ENCODE data around the gene CNTNAP2. TPM values are rescaled to one million over a fixed set of nuclear protein-coding genes. Genes with fewer than 3 reads are reported as not detected.

The CNTNAP2 gene
- total and polyA plus RNA-seq, 2 of the 4 experiments (the other 2 are of a cell fraction) = not detected

- H3K36me3 ChIP-seq (ENCODE audit: control insufficient read depth, insufficient read depth, low read length) = no peaks in the 10 kb centered on the region
- no CpG with 5 or more reads among the region's 2 CpGs for WGBS, 2 experiments (ENCODE audit: extremely low coverage in 2 of 2, insufficient read length in 1 of 2)
- 0 out of 2 replicates have a peak, but pooled peaks cover 1% of the 10 kb centered on the region for H3K9me3 ChIP-seq (ENCODE audit: control insufficient read depth, insufficient read depth, low read length)
- H4K8ac ChIP-seq (ENCODE audit: low read depth in 2 of 2, low read length in 2 of 2) = no peak overlapping the region
- H4K91ac ChIP-seq (ENCODE audit: insufficient read depth, low read depth, low read length) = no peak overlapping the region
- H3K23ac ChIP-seq (ENCODE audit: low read depth, low read length) = no peak overlapping the region
- no peak overlapping the region for H2AK5ac ChIP-seq (ENCODE audit: low read depth, low read length)
- no peak overlapping the region for H2AFZ ChIP-seq (replicated peaks; ENCODE audit: low read length, poor library complexity)
- H3K18ac ChIP-seq (ENCODE audit: low read depth, low read length) = no peak overlapping the region
- H2BK15ac ChIP-seq (ENCODE audit: low read depth, low read length) = no peak overlapping the region
- no peak for ATAC-seq (ENCODE audit: low read depth)
- no peak overlapping the region for H3K4ac ChIP-seq (ENCODE audit: low read depth, low read length)
- H3K27me3 ChIP-seq (ENCODE audit: control insufficient read depth, insufficient read depth, low read length) = no peaks in the 10 kb centered on the region
- H3K27ac ChIP-seq (ENCODE audit: insufficient read depth, low read length) = no peak overlapping the region
- no peak overlapping the region for H2AK9ac ChIP-seq (replicated peaks; ENCODE audit: low read depth, low read length, poor library complexity)
- no peaks in the 10 kb centered on the region for H4K20me1 ChIP-seq (ENCODE audit: insufficient read depth, low read length)
- BruUV-seq (replicated peaks) = no TSS peak
- no peak overlapping the region for H3K4me2 ChIP-seq (ENCODE audit: low read depth, low read length)
- H2BK20ac ChIP-seq (ENCODE audit: low read depth, low read length) = no peak overlapping the region
- H2BK5ac ChIP-seq (ENCODE audit: low read depth, low read length, poor library complexity, severe bottlenecking) = no peak overlapping the region
- POLR2A ChIA-PET (ENCODE audit: unreplicated experiment) = no interaction called here
- TF ChIP-seq BHLHE40 (IDR thresholded peaks at IDR 0.05; ENCODE audit: low read depth, low read length) (no peak), MXI1 (IDR thresholded peaks at IDR 0.05; ENCODE audit: borderline replicate concordance, low read depth, low read length) (no peak), ELK1 (IDR thresholded peaks at IDR 0.05; ENCODE audit: borderline replicate concordance, low read depth, low read length) (no peak), RCOR1 (IDR thresholded peaks at IDR 0.05; ENCODE audit: insufficient replicate concordance, low read length) (no peak), CEBPB (IDR thresholded peaks at IDR 0.05; ENCODE audit: low read depth, low read length) (no peak), SMC3 (IDR thresholded peaks at IDR 0.05; ENCODE audit: low read depth, low read length) (no peak), USF2 (IDR thresholded peaks at IDR 0.05; ENCODE audit: low read depth, low read length) (no peak), POLR2A (IDR thresholded peaks at IDR 0.05; ENCODE audit: low read depth, low read length) (no peak), CTCF (conservative IDR thresholded peaks at IDR 0.05; ENCODE audit: low read depth, low read length) (no peak), RFX5 (IDR thresholded peaks at IDR 0.05; ENCODE audit: low read depth, low read length) (no peak), RAD21 (IDR thresholded peaks at IDR 0.05; ENCODE audit: low read length) (no peak), CHD1 (IDR thresholded peaks at IDR 0.05; ENCODE audit: low read depth, low read length) (no peak), MAFK (IDR thresholded peaks at IDR 0.05; ENCODE audit: low read depth, low read length) (no peak), FOS (IDR thresholded peaks at IDR 0.05; ENCODE audit: low read depth, low read length) (no peak), NFE2L2 (IDR thresholded peaks at IDR 0.05; ENCODE audit: low read depth, low read length) (no peak), MAZ (IDR thresholded peaks at IDR 0.05; ENCODE audit: borderline replicate concordance, low read depth, low read length) (no peak)
- intact Hi-C loops (cut with micrococcal nuclease) = no loop called here
- no peak overlapping the region for H3K4me3 ChIP-seq (ENCODE audit: insufficient read depth, low read depth, low read length)
- in situ Hi-C loops (cut with MboI; ENCODE audit: low sequenced_read_pairs) = no loop called here
- H3K9ac ChIP-seq (ENCODE audit: low read depth, low read length) = no peak overlapping the region
- H3K4me1 ChIP-seq (ENCODE audit: control insufficient read depth, insufficient read depth, low read length) = no peaks in the 10 kb centered on the region
- no peak overlapping the region for H3K56ac ChIP-seq (ENCODE audit: extremely low read depth, insufficient read depth, low read length)
- CTCF ChIA-PET = interaction anchor here (0.6 kb wide), 1 partner anchor 59 kb away, joined by 3 read pairs; no protein-coding TSS in a partner anchor
- H3K14ac ChIP-seq (replicated peaks; ENCODE audit: low read depth, low read length) = no peak overlapping the region
- no peak for DNase-seq
- dilution Hi-C loops (cut with HindIII; ENCODE audit: low sequenced_read_pairs, unreplicated experiment) = no loop called here
- no peak overlapping the region for H2BK120ac ChIP-seq (ENCODE audit: low read depth, low read length)
- no peaks in the 10 kb centered on the region for H3K9me1 ChIP-seq (ENCODE audit: insufficient read depth, low read length)
- H3K79me1 ChIP-seq (ENCODE audit: low read depth in 1 of 2, low read length in 2 of 2) = no peaks in the 10 kb centered on the region
- H4K5ac ChIP-seq (ENCODE audit: low read depth, low read length) = no peak overlapping the region
These were observed 1541.9 kb downstream of the CNTNAP2 start for GRCh38 chr7:147658392-147658967.
